Measurements from ENCODE around the gene RLN3. TPM values are rescaled to one million over a fixed set of nuclear protein-coding genes. Genes with fewer than 3 reads are reported as not detected.
A peak's percentile ranks its signal among the peaks of the same experiment; 100 is the strongest.
"Not testable (repeated sequence)": the region's sequence is repeated elsewhere in the genome, so short reads cannot be mapped to it uniquely, and the experiment has no call there.

RLN3 gene
- total RNA-seq, 1 experiment from 2014 or later = not detected

DNA sequence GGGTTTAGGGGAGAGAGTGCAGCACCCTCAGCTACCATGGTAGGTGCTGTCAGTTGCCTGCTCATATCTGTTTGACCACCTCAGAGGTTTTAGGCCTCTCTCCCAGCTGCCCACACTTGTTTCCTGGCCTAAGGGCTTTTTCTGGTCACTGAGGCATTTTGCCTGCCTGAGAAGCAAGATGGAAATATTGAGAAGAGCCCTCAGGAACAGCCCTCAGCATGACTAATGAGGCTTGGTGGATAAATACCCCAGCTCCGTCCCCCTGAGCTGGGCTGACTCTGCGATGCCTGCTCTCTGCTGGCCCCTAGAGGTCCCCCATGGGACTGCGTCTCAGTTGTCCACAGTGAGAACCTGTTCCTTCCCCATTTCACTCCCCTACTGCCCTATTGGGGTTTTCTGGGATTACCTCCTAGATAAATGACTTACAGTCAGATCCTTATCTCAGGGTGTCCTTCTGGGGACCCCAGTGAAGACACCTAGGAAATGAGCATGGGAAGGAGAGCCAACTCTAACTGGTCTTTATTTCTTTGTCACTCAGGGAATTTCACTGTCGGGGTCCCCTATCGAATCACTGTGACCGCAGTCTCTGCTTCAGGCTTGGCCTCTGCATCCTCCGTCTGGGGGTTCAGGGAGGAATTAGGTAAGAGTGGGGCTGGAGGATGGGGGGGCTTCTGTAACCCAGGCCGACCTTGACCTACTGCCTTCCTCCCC is 20.6 kb downstream of the RLN3 start:
- ChIA-PET POLR2A (ENCODE audit: low non-redundant PET) (no interaction called here), CTCF (interaction anchor here (1.0 to 1.4 kb wide), 2 partner anchors 10 to 17 kb away, joined by 3 to 7 read pairs; partner anchors contain the start of gene IL27RA)
- Histone ChIP-seq H3K27me3 (replicated peaks; ENCODE audit: insufficient read depth, low read depth, low read length, poor library complexity) (no peaks in the 10 kb centered on the region), H3K9me3 (ENCODE audit: low read depth, low read length, poor library complexity, severe bottlenecking) (no peaks in the 10 kb centered on the region), H3K27ac (ENCODE audit: low read depth, low read length, poor library complexity, severe bottlenecking) (no peak overlapping the region), H3K36me3 (ENCODE audit: insufficient read depth, low read length, poor library complexity, severe bottlenecking) (no peaks in the 10 kb centered on the region), H3K4me3 (ENCODE audit: low read depth, low read length, poor library complexity, severe bottlenecking) (no peak overlapping the region), H3K4me1 (ENCODE audit: insufficient read depth, low read length, poor library complexity, severe bottlenecking) (no peaks in the 10 kb centered on the region)
- peak; percentile 68 for DNase-seq (ENCODE audit: low spot score)
- intact Hi-C loops (cut with micrococcal nuclease; ENCODE audit: unreplicated experiment) = no loop called here
- TF ChIP-seq EZH2 (IDR thresholded peaks at IDR 0.05; ENCODE audit: borderline replicate concordance, low read depth, low read length, poor library complexity, severe bottlenecking) = no peak
- TF ChIP-seq, protein P1, sequence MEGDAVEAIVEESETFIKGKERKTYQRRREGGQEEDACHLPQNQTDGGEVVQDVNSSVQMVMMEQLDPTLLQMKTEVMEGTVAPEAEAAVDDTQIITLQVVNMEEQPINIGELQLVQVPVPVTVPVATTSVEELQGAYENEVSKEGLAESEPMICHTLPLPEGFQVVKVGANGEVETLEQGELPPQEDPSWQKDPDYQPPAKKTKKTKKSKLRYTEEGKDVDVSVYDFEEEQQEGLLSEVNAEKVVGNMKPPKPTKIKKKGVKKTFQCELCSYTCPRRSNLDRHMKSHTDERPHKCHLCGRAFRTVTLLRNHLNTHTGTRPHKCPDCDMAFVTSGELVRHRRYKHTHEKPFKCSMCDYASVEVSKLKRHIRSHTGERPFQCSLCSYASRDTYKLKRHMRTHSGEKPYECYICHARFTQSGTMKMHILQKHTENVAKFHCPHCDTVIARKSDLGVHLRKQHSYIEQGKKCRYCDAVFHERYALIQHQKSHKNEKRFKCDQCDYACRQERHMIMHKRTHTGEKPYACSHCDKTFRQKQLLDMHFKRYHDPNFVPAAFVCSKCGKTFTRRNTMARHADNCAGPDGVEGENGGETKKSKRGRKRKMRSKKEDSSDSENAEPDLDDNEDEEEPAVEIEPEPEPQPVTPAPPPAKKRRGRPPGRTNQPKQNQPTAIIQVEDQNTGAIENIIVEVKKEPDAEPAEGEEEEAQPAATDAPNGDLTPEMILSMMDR (conservative IDR thresholded peaks at IDR 0.05; ENCODE audit: low read depth, low read length) = peak; percentile 86
- no TSS peak for BruUV-seq (replicated peaks)

DNA sequence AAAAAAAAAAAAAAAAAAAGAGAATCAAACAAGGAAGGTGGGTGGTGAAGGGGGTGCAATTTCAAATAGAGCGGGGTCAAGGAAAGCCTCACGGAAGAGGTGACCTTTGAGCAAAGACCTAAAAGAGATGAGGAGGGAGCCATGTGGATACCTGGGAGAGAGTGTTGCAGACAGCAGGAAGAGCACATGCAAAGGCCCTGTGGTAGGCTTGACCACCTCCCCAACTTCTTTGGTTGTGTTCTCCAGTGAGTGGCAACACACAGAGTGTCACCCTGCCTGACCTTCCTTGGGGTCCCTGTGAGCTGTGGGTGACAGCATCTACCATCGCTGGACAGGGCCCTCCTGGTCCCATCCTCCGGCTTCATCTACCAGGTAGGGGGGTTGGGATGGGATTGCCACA is 22.6 kb downstream of the RLN3 start:
- ChIA-PET POLR2A (ENCODE audit: low non-redundant PET) (no interaction called here), CTCF (interaction anchor here (0.6 kb wide), 1 partner anchor 29 kb away, joined by 4 read pairs; no protein-coding TSS in a partner anchor)
- no peak overlapping the region for H3K4me3 ChIP-seq (ENCODE audit: low read depth, low read length, poor library complexity, severe bottlenecking)
- H3K27ac ChIP-seq (ENCODE audit: low read depth, low read length, poor library complexity, severe bottlenecking) = no peak overlapping the region
- H3K4me1 ChIP-seq (ENCODE audit: insufficient read depth, low read length, poor library complexity, severe bottlenecking) = no peaks in the 10 kb centered on the region
- no TSS peak for BruUV-seq (replicated peaks)
- no peak for DNase-seq (ENCODE audit: low spot score)
- no peaks in the 10 kb centered on the region for H3K27me3 ChIP-seq (replicated peaks; ENCODE audit: insufficient read depth, low read depth, low read length, poor library complexity)
- H3K36me3 ChIP-seq (ENCODE audit: insufficient read depth, low read length, poor library complexity, severe bottlenecking) = no peaks in the 10 kb centered on the region
- no peak for TF ChIP-seq EZH2 (IDR thresholded peaks at IDR 0.05; ENCODE audit: borderline replicate concordance, low read depth, low read length, poor library complexity, severe bottlenecking)
- TF ChIP-seq, protein P1 (conservative IDR thresholded peaks at IDR 0.05; ENCODE audit: low read depth, low read length) = no peak
- H3K9me3 ChIP-seq (ENCODE audit: low read depth, low read length, poor library complexity, severe bottlenecking) = no peaks in the 10 kb centered on the region
- intact Hi-C loops (cut with micrococcal nuclease; ENCODE audit: unreplicated experiment) = no loop called here

DNA sequence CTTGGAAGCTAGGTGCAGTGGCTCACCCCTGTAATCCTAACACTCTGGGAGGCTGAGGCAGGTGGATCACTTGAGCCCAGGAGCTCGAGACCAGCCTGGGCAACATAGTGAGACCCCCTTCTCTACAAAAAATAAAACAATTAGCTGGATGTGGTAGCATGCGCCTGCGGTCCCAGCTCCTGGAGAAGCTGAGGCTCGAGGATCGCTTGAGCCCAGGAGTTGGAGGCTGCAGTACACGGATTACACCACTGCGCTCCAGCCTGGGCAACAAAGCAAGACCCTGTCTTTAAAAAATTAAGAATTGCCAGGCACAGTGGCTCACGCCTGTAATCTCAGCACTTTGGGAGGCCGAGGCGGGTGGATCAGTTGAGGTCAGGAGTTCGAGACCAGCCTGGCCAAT is 23.0 kb downstream of the RLN3 start:
- H3K4me3 ChIP-seq (ENCODE audit: low read depth, low read length, poor library complexity, severe bottlenecking); DNase-seq (ENCODE audit: low spot score); BruUV-seq (replicated peaks); POLR2A ChIA-PET (ENCODE audit: low non-redundant PET); H3K27ac ChIP-seq (ENCODE audit: low read depth, low read length, poor library complexity, severe bottlenecking); H3K36me3 ChIP-seq (ENCODE audit: insufficient read depth, low read length, poor library complexity, severe bottlenecking); intact Hi-C loops (cut with micrococcal nuclease; ENCODE audit: unreplicated experiment); CTCF ChIA-PET; H3K27me3 ChIP-seq (replicated peaks; ENCODE audit: insufficient read depth, low read depth, low read length, poor library complexity); H3K9me3 ChIP-seq (ENCODE audit: low read depth, low read length, poor library complexity, severe bottlenecking); H3K4me1 ChIP-seq (ENCODE audit: insufficient read depth, low read length, poor library complexity, severe bottlenecking): not testable (repeated sequence)

DNA sequence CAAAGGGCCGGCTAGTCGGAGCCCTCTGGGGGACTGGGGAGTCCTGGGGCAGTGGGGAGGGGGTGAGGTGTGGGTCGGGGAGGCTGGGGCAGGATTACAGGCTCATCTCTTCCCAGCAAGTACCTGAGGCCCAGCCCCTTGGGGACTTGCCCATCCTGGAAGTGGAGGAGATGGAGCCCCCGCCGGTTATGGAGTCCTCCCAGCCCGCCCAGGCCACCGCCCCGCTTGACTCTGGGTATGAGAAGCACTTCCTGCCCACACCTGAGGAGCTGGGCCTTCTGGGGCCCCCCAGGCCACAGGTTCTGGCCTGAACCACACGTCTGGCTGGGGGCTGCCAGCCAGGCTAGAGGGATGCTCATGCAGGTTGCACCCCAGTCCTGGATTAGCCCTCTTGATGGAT is 24.0 kb downstream of the RLN3 start:
- Histone ChIP-seq H3K9me3 (ENCODE audit: low read depth, low read length, poor library complexity, severe bottlenecking) (no peaks in the 10 kb centered on the region), H3K4me1 (ENCODE audit: insufficient read depth, low read length, poor library complexity, severe bottlenecking) (no peaks in the 10 kb centered on the region), H3K4me3 (ENCODE audit: low read depth, low read length, poor library complexity, severe bottlenecking) (no peak overlapping the region), H3K27ac (ENCODE audit: low read depth, low read length, poor library complexity, severe bottlenecking) (no peak overlapping the region), H3K36me3 (ENCODE audit: insufficient read depth, low read length, poor library complexity, severe bottlenecking) (no peaks in the 10 kb centered on the region), H3K27me3 (replicated peaks; ENCODE audit: insufficient read depth, low read depth, low read length, poor library complexity) (no peaks in the 10 kb centered on the region)
- POLR2A ChIA-PET (ENCODE audit: low non-redundant PET) = no interaction called here
- CTCF ChIA-PET = no interaction called here
- no peak for DNase-seq (ENCODE audit: low spot score)
- no TSS peak for BruUV-seq (replicated peaks)
- intact Hi-C loops (cut with micrococcal nuclease; ENCODE audit: unreplicated experiment) = no loop called here
- TF ChIP-seq, protein P1 (conservative IDR thresholded peaks at IDR 0.05; ENCODE audit: low read depth, low read length) = no peak
- TF ChIP-seq EZH2 (IDR thresholded peaks at IDR 0.05; ENCODE audit: borderline replicate concordance, low read depth, low read length, poor library complexity, severe bottlenecking) = no peak

Measured in A673 (cell line).